K562 (cell line): ENCODE data around the gene POLD2. TPM values are rescaled to one million over a fixed set of nuclear protein-coding genes. Genes with fewer than 3 reads are reported as not detected.

Experiments used
- CHD2 ChIP-seq: IDR thresholded peaks from 2 replicates; pipeline ENCODE4 v1.6.1; 2011; ENCODE audit warnings: low read depth, low read length
- CREB3 ChIP-seq: fragments of 450-650 bp; conservative IDR thresholded peaks from 2 replicates; pipeline ENCODE4 v1.6.1; 2016; ENCODE audit warnings: missing genetic modification characterization, low read depth, mild to moderate bottlenecking, missing compliant biosample characterization, moderate library complexity
- ETS2 ChIP-seq: IDR thresholded peaks from 2 replicates; pipeline ENCODE4 v1.6.1; 2016; ENCODE audit warnings: borderline replicate concordance, missing genetic modification characterization, mild to moderate bottlenecking, moderate library complexity, missing compliant biosample characterization; ENCODE audit not compliant: poor library complexity, severe bottlenecking
- FOXK1 ChIP-seq: sonication (generic); formaldehyde crosslinking; IDR thresholded peaks from 2 replicates; pipeline ENCODE4 v1.8.0; 2022; ENCODE audit warnings: missing genetic modification reagents, mild to moderate bottlenecking, borderline replicate concordance
- HMGXB4 ChIP-seq: sonication (generic); formaldehyde crosslinking; IDR thresholded peaks from 2 replicates; pipeline ENCODE4 v1.8.1; 2023; ENCODE audit warnings: mild to moderate bottlenecking, missing genetic modification reagents
- KAT7 ChIP-seq: sonication (generic); formaldehyde crosslinking; IDR thresholded peaks from 2 replicates; pipeline ENCODE4 v1.8.0; 2022; ENCODE audit warnings: missing genetic modification reagents, mild to moderate bottlenecking, borderline replicate concordance
- KDM4B ChIP-seq, 2 experiments: fragments of 450-650 bp in 1 of 2; sonication (generic) in 1 of 2; IDR thresholded peaks; 2 replicates each; pipeline ENCODE4 v1.6.1; 2016 to 2017; ENCODE audit warnings: borderline replicate concordance in 2 of 2, antibody characterized with exemption in 1 of 2, low read depth in 1 of 2, mild to moderate bottlenecking in 1 of 2
- POLR2G ChIP-seq: fragments of 200-400 bp; formaldehyde crosslinking; IDR thresholded peaks from 2 replicates; pipeline ENCODE4 v1.6.1; 2017; ENCODE audit warnings: low read depth, mild to moderate bottlenecking, antibody characterized with exemption, low read length, moderate library complexity
- RB1 ChIP-seq: fragments of 450-650 bp; IDR thresholded peaks from 2 replicates; pipeline ENCODE4 v1.6.1; 2017; ENCODE audit warnings: low read depth, mild to moderate bottlenecking
- RBFOX2 ChIP-seq: fragments of 200-400 bp; formaldehyde crosslinking; IDR thresholded peaks from 2 replicates; pipeline ENCODE4 v1.6.1; 2017; ENCODE audit warnings: low read depth, mild to moderate bottlenecking, low read length, moderate library complexity
- SMAD2 ChIP-seq: fragments of 150-350 bp; IDR thresholded peaks from 2 replicates; pipeline ENCODE4 v1.6.1; 2014; ENCODE audit warnings: low read depth, mild to moderate bottlenecking, low read length
- TFAP4 ChIP-seq: sonication (generic); formaldehyde crosslinking; IDR thresholded peaks from 2 replicates; pipeline ENCODE4 v1.8.0; 2022; ENCODE audit warnings: missing genetic modification reagents, mild to moderate bottlenecking, moderate library complexity, borderline replicate concordance
- ZBTB34 ChIP-seq: fragments of 250-450 bp; sonication (Bioruptor Pico); IDR thresholded peaks from 2 replicates; pipeline ENCODE4 v1.8.0; 2021; ENCODE audit warnings: mild to moderate bottlenecking, moderate library complexity
- ZNF12 ChIP-seq: sonication (generic); formaldehyde crosslinking; IDR thresholded peaks from 2 replicates; pipeline ENCODE4 v1.4.0; 2020; ENCODE audit warnings: mild to moderate bottlenecking, missing genetic modification reagents
- ZNF24 ChIP-seq: fragments of 450-650 bp; IDR thresholded peaks from 2 replicates; pipeline ENCODE4 v1.6.1; 2016
- ZNF324 ChIP-seq: fragments of 250-450 bp; sonication (Bioruptor Pico); IDR thresholded peaks from 2 replicates; pipeline ENCODE4 v1.4.0; 2020; ENCODE audit warnings: mild to moderate bottlenecking
- ZNF445 ChIP-seq: fragments of 250-450 bp; sonication (Bioruptor Pico); IDR thresholded peaks from 2 replicates; pipeline ENCODE4 v1.4.0; 2020; ENCODE audit warnings: low read depth, mild to moderate bottlenecking, moderate library complexity
- ZNF707 ChIP-seq: fragments of 250-450 bp; sonication (Bioruptor Pico); conservative IDR thresholded peaks from 2 replicates; pipeline ENCODE4 v1.8.0; 2022; ENCODE audit warnings: inconsistent platforms, mild to moderate bottlenecking, moderate library complexity
- ZNF766 ChIP-seq: fragments of 200-800 bp; sonication (Bioruptor generic); conservative IDR thresholded peaks from 2 replicates; pipeline ENCODE4 v1.6.1; 2016; ENCODE audit warnings: missing genetic modification characterization, missing compliant biosample characterization
- ZNF77 ChIP-seq: fragments of 250-450 bp; sonication (Bioruptor Pico); IDR thresholded peaks from 2 replicates; pipeline ENCODE4 v1.5.0; 2020
- polyA plus RNA-seq, 8 experiments: library from polyadenylated mRNA; depleted of rRNA in 4 of 8; stranded (reverse) in 5 of 8; unstranded in 3 of 8; fragments of >200 nt; fragmentation: Nextera tagmentation in 2 of 8; fragmentation: Illumina TruSeq in 1 of 8; extraction: Ambion mirVana in 2 of 8; extraction: Trizol in 1 of 8; gene quantifications; 2 replicates each; pipeline versions ENCODE4 v1.2.1 to v1.2.3, GENCODE V29; 2011 to 2014; ENCODE audit warnings: inconsistent platforms in 1 of 8, missing spikeins in 1 of 8
- total RNA-seq, 7 experiments: library from RNA; depleted of rRNA in 6 of 7; stranded (reverse); fragments of >200 nt in 6 of 7; fragmentation: Illumina TruSeq in 2 of 7; extraction: Trizol in 2 of 7; gene quantifications; 2 replicates each; pipeline versions ENCODE4 v1.2.1 to v1.2.3, GENCODE V29; 2011 to 2021; ENCODE audit warnings: low replicate concordance in 1 of 7
- TF ChIP-seq, protein P1 (sequence below): fragments of 450-650 bp; formaldehyde crosslinking; IDR thresholded peaks from 2 replicates; pipeline ENCODE4 v1.4.0; 2020; ENCODE audit warnings: mild to moderate bottlenecking, moderate library complexity

Gene POLD2
- total and polyA plus RNA-seq, 9 of the 15 experiments (the other 6 are each of a cell fraction or from before 2014, with no cell fraction given): 29.7 to 259 (median 225) TPM

DNA sequence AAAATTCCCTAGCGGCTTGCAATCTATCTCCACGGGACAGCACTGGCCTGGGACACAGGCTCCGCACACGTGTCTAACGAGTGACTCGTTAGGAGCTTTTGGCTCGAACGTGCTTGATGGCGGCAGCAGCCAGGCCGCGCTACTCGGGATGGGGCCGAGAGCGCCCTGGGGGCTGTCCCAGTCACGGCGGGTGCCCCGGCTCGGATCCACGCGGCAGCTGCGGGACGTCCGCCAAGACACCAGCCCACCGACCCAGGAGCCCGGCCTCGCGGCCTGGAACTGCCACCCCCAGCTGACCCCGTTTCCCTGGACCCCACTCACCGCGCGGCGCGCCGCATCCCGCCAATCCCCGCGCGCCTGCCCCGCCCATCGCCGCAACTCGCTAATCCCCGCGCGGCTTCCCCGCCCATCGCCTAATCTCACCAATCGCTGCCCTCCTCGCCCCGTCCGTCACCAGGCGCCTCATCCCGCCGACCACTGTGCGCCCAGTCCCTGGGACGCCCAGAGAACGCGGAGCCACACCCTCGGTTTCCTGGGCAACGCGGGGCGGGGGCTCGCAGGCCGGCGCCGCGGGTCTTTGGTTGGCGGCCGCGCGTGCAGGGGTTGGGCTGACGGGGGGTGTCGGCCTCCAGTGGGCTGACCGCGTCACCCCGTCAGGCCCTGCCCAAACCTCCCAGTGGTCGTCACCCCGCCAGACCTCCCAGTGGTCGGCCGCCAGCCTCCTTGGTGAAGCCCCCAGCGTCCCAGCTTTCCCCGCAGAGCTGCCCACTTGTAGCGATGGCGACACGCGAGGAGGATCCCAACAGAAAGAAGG, at the start of gene POLD2 (continued):
- no peak for TF ChIP-seq ZBTB34 (CRISPR knock-in tag)
- TF ChIP-seq KDM4B (IDR thresholded peaks at IDR 0.05; ENCODE audit: borderline replicate concordance in 2 of 2, low read depth in 1 of 2): no peak
- no peak for TF ChIP-seq ZNF766 (CRISPR knock-in tag)
- TF ChIP-seq RBFOX2: peak; percentile 94
- no peak for TF ChIP-seq CREB3 (tag)
- no peak for TF ChIP-seq ETS2 (tag)
- TF ChIP-seq ZNF77 (CRISPR knock-in tag): no peak
- 0 out of 2 replicates have a peak, but pooled peaks have one; percentile 35 for TF ChIP-seq HMGXB4
- TF ChIP-seq ZNF707 (CRISPR knock-in tag): no peak
- TF ChIP-seq KAT7 (CRISPR knock-in tag): no peak
- TF ChIP-seq RB1: peak; percentile 79
- TF ChIP-seq SMAD2: no peak
- TF ChIP-seq POLR2G: peak; percentile 91
- TF ChIP-seq FOXK1 (CRISPR knock-in tag): no peak
- no peak for TF ChIP-seq ZNF445
- TF ChIP-seq, protein P1, sequence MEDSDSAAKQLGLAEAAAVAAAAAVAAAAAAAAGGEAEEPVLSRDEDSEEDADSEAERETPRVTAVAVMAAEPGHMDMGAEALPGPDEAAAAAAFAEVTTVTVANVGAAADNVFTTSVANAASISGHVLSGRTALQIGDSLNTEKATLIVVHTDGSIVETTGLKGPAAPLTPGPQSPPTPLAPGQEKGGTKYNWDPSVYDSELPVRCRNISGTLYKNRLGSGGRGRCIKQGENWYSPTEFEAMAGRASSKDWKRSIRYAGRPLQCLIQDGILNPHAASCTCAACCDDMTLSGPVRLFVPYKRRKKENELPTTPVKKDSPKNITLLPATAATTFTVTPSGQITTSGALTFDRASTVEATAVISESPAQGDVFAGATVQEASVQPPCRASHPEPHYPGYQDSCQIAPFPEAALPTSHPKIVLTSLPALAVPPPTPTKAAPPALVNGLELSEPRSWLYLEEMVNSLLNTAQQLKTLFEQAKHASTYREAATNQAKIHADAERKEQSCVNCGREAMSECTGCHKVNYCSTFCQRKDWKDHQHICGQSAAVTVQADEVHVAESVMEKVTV (CRISPR knock-in tag): no peak
- no peak for TF ChIP-seq ZNF24
- peak; percentile 88 for TF ChIP-seq TFAP4 (CRISPR knock-in tag)
- no peak for TF ChIP-seq ZNF324 (CRISPR knock-in tag)
- peak; percentile 62 for TF ChIP-seq CHD2
- TF ChIP-seq ZNF12 (CRISPR knock-in tag): no peak
